Panc1 (cell line): ENCODE data around the gene SV2B.

Experiments
- CTCF ChIP-seq: fragments of 450-650 bp; IDR thresholded peaks from 2 replicates; pipeline ENCODE4 v1.5.1; 2017; ENCODE audit warnings: mild to moderate bottlenecking
- POLR2AphosphoS5 ChIP-seq: IDR thresholded peaks from 2 replicates; pipeline ENCODE4 v1.6.1; 2012; ENCODE audit warnings: mild to moderate bottlenecking, low read depth, low read length, moderate library complexity
- SIN3A ChIP-seq: IDR thresholded peaks from 2 replicates; pipeline ENCODE4 v1.6.1; 2012; ENCODE audit warnings: low read depth, mild to moderate bottlenecking, low read length, moderate library complexity, borderline replicate concordance; ENCODE audit not compliant: insufficient read depth
- TCF7L2 ChIP-seq: IDR thresholded peaks from 2 replicates; pipeline ENCODE4 v1.6.1; 2011; ENCODE audit warnings: mild to moderate bottlenecking, low read depth, low read length, inconsistent platforms

GRCh38 chr15:91235376-91235775 lies 135.3 kb downstream of the SV2B start:
- TF ChIP-seq CTCF (no peak), POLR2AphosphoS5 (no peak), TCF7L2 (no peak), SIN3A (no peak)
